Upper lobe of left lung (tissue), 6 donors: Measurements from ENCODE around the gene POLR3G. TPM values are rescaled to one million over a fixed set of nuclear protein-coding genes. Genes with fewer than 3 reads are reported as not detected.

Experiments used
- ATAC-seq, 2 donors: fragments of 200-7000 bp; cut with Tn5 transposase; one replicate each; pipeline ENCODE4 v1.9.1; 2022; ENCODE audit warnings: mild to moderate bottlenecking in 2 of 2, moderate library complexity in 2 of 2; ENCODE audit not compliant: low FRiP score in 2 of 2
- DNase-seq, 2 donors: peaks; one replicate each; pipeline ENCODE4 v3.0.0-alpha.2; 2019 to 2020
- H3K27ac ChIP-seq, 4 donors: fragments of 200-600 bp; sonication (generic); one replicate each; pipeline ENCODE4 v1.5.1; 2016 to 2019
- H3K27me3 ChIP-seq, 4 donors: fragments of 200-600 bp; sonication (generic); one replicate each; pipeline ENCODE4 v1.5.1; 2017 to 2019
- H3K36me3 ChIP-seq, 4 donors: fragments of 200-600 bp; sonication (generic); one replicate each; pipeline ENCODE4 v1.5.1; 2016 to 2019
- H3K4me1 ChIP-seq, 4 donors: fragments of 200-600 bp; sonication (generic); one replicate each; pipeline ENCODE4 v1.5.1; 2018 to 2019
- H3K4me3 ChIP-seq, 4 donors: fragments of 200-600 bp; sonication (generic); one replicate each; pipeline ENCODE4 v1.5.1; 2017 to 2019; ENCODE audit warnings: mild to moderate bottlenecking in 2 of 4, moderate library complexity in 1 of 4
- H3K9me3 ChIP-seq, 4 donors: fragments of 200-600 bp; sonication (generic); one replicate each; pipeline ENCODE4 v1.5.1; 2018 to 2019
- CTCF ChIP-seq, 6 experiments: fragments of 450-650 bp in 4 of 6; fragments of 200-600 bp in 2 of 6; sonication (generic) in 2 of 6; IDR thresholded peaks; one replicate each; pipeline ENCODE4 v1.5.1; 2016 to 2019; ENCODE audit warnings: antibody characterized with exemption in 6 of 6
- EP300 ChIP-seq, 4 donors: sonication (generic); formaldehyde crosslinking; IDR thresholded peaks; one replicate each; pipeline ENCODE4 v1.5.1; 2017; ENCODE audit warnings: antibody characterized with exemption in 4 of 4, control low read depth in 2 of 4
- POLR2A ChIP-seq, 4 donors: fragments of 450-650 bp; IDR thresholded peaks; one replicate each; pipeline ENCODE4 v1.5.1; 2016 to 2017; ENCODE audit warnings: antibody characterized with exemption in 4 of 4, mild to moderate bottlenecking in 2 of 4
- POLR2AphosphoS5 ChIP-seq, 2 donors: sonication (generic); formaldehyde crosslinking; IDR thresholded peaks; one replicate each; pipeline ENCODE4 v1.5.1; 2017; ENCODE audit warnings: antibody characterized with exemption in 2 of 2
- WGBS, 2 donors: methylation state at CpG; one replicate each; pipeline ENCODE4 v1.1.5; 2017 to 2018; 5-methylcytosine and 5-hydroxymethylcytosine counted together
- total RNA-seq, 6 donors: library from RNA; depleted of rRNA in 4 of 6; stranded (reverse); fragments of >200 nt in 4 of 6; gene quantifications; one replicate each; pipeline versions ENCODE4 v1.1.0 to v1.2.1, GENCODE V29; 2016 to 2021
- donor health status: DM: no; HTN: no; CAD: no; lungs with moderate emphysema.
- donor health status: DM: no; HTN: yes; CAD: no; lungs with severe emphysema.

The POLR3G gene
- total RNA-seq, 6 donors from 2014 or later: 0.33 to 2.5 (median 1.9) TPM; not detected in 1

DNA sequence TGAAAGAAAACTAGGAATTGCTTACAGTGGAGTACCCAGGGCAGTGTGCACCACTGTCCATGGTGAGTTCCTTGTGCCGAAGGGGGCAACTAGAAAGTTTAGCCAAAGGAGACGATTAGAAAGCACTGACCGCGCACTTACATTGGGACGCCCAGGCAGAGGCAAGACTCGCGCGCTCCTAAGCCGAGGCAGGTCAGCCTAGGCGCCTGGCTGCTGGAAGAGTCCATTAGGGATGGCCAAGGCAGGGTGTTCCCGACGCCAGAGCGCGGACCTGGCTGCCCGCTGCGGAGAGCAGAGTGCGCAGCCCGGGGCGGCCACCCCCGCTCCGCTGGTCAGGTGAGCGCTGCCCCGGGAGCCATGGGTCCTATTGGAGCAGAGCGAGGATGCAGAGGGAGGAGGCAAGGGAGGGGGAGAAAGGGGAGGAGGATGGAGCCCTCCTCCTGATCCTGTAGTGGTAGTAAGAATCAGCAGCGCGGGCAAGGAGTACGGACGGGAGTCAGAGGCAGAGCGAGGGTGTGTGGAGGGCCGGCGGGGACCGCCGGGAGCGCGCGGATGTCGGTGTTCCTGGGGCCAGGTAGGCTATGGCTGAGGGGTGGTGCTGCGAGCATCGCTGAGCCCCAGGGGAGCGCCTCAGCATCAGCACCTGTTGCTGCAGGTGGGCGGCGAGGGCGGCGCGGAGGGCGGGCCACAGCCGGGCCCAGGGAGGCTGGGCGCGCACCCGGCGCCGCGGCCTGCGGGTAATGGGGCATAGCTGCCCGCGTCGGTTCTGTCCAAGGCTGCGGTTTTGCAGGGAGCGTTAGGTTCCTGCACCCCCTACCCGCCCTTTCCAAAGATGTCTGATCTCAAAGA, 83.9 kb downstream of the POLR3G start, which contains the start of gene ADGRV1:
Gene ADGRV1, plus strand, starts transcription at position 454 of the 849 bp plus-strand sequence. Its CDS starts 99 bp downstream, at position 553.
- peak within 1 kb of the TSS in 2 of 4 donors; percentile 34 to 72 for H3K27ac ChIP-seq
- peaks cover 6 to 21% (median 16%) of the 10 kb centered on the region in 4 donors for H3K4me1 ChIP-seq
- H3K4me3 ChIP-seq: peak within 1 kb of the TSS in 3 of 4 donors; percentile 36 to 60 (median 55)
- WGBS, 2 donors: 3% methylated on average over 34 to 47 of the region's 60 CpGs
- H3K27me3 ChIP-seq: peaks cover 0 to 11% (median 4%) of the 10 kb centered on the region in 4 donors
- no peaks in the 10 kb centered on the region for H3K9me3 ChIP-seq
- TF ChIP-seq POLR2A (IDR thresholded peaks at IDR 0.05): peak in 3 of 4 donors; percentile 25 to 84 (median 50)
- TF ChIP-seq POLR2AphosphoS5 (IDR thresholded peaks at IDR 0.05): peak; percentile 13 to 76
- no peak for TF ChIP-seq CTCF (IDR thresholded peaks at IDR 0.05)
- ATAC-seq (peak; percentile 93 to 99), DNase-seq (peak; percentile 92 to 93)
- H3K36me3 ChIP-seq: no peaks in the 10 kb centered on the region

DNA sequence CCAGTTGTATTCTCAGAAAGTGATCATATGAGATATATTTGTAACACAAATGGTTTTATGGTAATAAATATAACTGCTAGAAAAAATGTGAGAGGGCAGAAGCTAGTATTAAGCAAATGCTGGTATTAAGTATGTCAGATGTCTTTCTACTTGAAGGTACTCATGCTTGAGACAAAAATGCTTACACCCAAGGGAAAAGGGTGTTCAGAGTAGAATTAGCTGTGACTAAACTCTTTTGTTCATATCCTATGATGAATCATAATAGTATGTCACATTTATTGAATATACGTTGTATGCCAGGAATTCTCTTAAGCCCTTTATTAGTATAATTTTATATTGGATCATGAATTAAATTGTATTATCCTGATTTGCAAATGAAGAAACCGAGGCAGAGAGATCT, 86.1 kb downstream of the POLR3G start:
- Histone ChIP-seq H3K27me3 (peaks cover 0 to 11% (median 4%) of the 10 kb centered on the region in 4 donors), H3K4me1 (peaks cover 6 to 21% (median 16%) of the 10 kb centered on the region in 4 donors), H3K36me3 (no peaks in the 10 kb centered on the region), H3K4me3 (no peak overlapping the region), H3K27ac (no peak overlapping the region), H3K9me3 (no peaks in the 10 kb centered on the region)
- ATAC-seq: no peak
- no peak for TF ChIP-seq EP300 (IDR thresholded peaks at IDR 0.05)
- no peak for TF ChIP-seq POLR2A (IDR thresholded peaks at IDR 0.05)
- TF ChIP-seq CTCF (IDR thresholded peaks at IDR 0.05): no peak
- no peak for TF ChIP-seq POLR2AphosphoS5 (IDR thresholded peaks at IDR 0.05)
- no peak for DNase-seq
- 56 to 66% methylated on average over 2 of the region's 2 CpGs for WGBS, 2 donors

DNA sequence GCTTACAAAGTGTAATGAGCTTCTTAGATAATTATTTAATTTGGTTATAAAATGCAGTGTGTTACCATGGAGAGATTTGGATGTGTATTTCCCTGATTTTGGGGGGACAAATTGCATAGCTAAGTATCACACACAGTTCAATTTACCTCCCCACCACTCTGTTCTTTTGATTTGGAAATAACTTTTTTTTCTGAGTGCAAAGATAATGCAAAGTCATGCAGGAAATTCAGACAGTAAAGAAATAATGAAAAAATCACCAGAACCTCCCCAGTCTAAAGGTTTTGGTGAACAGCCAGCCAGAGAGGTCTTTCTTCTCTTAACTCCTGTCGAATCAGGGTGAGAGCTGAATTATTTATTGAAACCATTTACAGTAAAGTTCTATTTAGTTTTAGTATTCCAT, 87.1 kb downstream of the POLR3G start:
- WGBS, 2 donors: 31 to 64% methylated on average over 1 of the region's 1 CpG
- TF ChIP-seq POLR2AphosphoS5 (IDR thresholded peaks at IDR 0.05): no peak
- TF ChIP-seq POLR2A (IDR thresholded peaks at IDR 0.05): no peak
- no peak for TF ChIP-seq CTCF (IDR thresholded peaks at IDR 0.05)
- TF ChIP-seq EP300 (IDR thresholded peaks at IDR 0.05): no peak
- Histone ChIP-seq H3K4me3 (no peak overlapping the region), H3K27me3 (peaks cover 0 to 11% (median 4%) of the 10 kb centered on the region in 4 donors), H3K36me3 (no peaks in the 10 kb centered on the region), H3K27ac (no peak overlapping the region), H3K9me3 (no peaks in the 10 kb centered on the region), H3K4me1 (peaks cover 6 to 21% (median 16%) of the 10 kb centered on the region in 4 donors)
- DNase-seq (no peak), ATAC-seq (no peak)

DNA sequence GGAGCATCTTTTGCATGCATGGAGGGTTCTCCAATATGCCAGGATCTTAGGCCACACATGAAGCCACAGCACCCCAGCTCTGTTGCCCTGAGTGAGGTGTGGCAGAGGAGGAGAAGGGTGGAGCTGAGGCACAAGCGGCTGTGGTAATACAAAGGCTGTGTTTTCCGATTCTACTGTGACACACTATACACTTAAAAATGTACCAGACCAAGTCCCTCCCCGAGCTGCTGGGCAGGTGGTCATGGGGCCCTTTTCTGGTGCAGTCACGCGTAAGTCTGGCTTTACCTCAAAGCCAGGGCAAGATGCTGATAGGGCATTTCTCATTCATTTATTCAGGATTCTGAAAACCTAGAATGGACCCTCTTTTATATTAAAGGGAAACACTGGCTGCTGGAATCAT, 87.7 kb downstream of the POLR3G start:
- DNase-seq (no peak), ATAC-seq (no peak)
- Histone ChIP-seq H3K27ac (peak overlapping the region in 1 of 4 donors; percentile 12), H3K9me3 (no peaks in the 10 kb centered on the region), H3K27me3 (peaks cover 0 to 11% (median 4%) of the 10 kb centered on the region in 4 donors), H3K4me1 (peaks cover 6 to 21% (median 16%) of the 10 kb centered on the region in 4 donors), H3K4me3 (no peak overlapping the region), H3K36me3 (no peaks in the 10 kb centered on the region)
- 60% methylated on average over 1 to 5 of the region's 5 CpGs for WGBS, 2 donors
- TF ChIP-seq POLR2AphosphoS5 (IDR thresholded peaks at IDR 0.05) (no peak), POLR2A (IDR thresholded peaks at IDR 0.05) (no peak), CTCF (IDR thresholded peaks at IDR 0.05) (no peak), EP300 (IDR thresholded peaks at IDR 0.05) (no peak)
